NCI-H2227 (cell line): ENCODE data around the gene MAP4K5.

Experiments used
- DNase-seq: peaks from one replicate; lab custom pipeline; 2025; ENCODE audit not compliant: unreplicated experiment; lab: John Stamatoyannopoulos, UW

The MAP4K5 gene

DNA sequence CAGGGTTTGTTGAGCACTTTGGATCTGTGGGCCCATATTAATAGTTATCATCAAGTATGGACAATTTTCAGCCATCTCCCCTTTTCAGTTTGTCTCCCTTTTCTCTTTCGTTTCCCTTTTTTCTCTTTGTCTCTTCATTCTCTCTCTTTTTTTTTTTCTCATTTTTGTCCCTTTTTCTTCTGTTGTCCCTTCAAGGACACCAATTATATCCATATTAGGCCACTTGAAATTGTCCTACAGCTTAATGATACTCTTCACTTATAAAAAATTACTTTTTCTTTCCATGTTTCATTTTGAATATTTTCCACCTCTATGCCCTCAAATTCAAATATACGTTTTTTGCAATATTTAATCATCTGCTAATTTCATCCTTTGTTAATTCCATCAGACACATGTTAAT, 53.3 kb downstream of the MAP4K5 start:
- no peak for DNase-seq

DNA sequence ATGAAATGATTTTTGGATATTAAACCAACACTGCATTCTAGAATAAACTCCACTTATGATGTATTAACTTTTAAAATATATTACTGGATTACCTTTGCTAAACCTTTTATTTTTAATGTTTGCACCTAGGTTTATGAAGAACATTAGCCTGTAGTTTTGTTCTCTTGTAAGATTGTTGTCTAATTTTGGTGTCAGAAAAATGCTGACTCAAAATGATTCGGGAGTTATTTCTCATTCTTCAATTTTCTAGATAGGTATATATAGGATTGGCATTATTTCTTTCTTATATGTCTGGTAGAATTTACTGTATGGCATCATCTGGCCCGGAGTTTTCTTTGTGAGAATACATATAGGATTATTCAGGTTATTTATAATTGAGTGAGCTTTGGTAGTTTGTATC, 54.6 kb downstream of the MAP4K5 start:
- DNase-seq: no peak

DNA sequence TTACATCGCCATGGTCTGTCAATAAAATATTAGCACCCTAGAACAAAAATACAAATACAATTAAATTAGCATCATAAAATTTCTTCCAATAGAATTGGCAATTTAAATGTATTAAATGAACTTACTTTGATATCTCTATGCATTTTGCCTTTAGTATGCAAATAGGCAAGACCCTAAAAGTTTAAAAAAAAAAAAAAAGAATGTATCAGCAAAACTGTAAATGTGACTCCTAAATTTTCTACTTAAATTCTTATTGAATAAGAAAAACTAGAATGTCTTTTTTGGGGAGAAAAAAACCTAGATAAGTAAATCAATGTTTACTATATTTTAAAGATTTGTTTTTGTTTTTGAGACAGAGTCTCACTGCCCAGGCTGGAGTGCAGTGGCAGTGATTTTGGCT, 56.2 kb downstream of the MAP4K5 start:
- no peak for DNase-seq

GRCh38 chr14:50475460-50475859, 56.9 kb downstream of the MAP4K5 start:
- DNase-seq: no peak

- DNase-seq: no peak
Measured at GRCh38 chr14:50471838-50472465, 60.4 kb downstream of the MAP4K5 start.

GRCh38 chr14:50469982-50470381, 62.4 kb downstream of the MAP4K5 start:
- no peak for DNase-seq

- no peak for DNase-seq
Measured at GRCh38 chr14:50462111-50462510, 70.3 kb downstream of the MAP4K5 start.

- DNase-seq: no peak
Measured at GRCh38 chr14:50453869-50454268, 78.5 kb downstream of the MAP4K5 start.

- DNase-seq: no peak
Measured at GRCh38 chr14:50452979-50453705, 79.2 kb downstream of the MAP4K5 start.

- no peak for DNase-seq
Measured at GRCh38 chr14:50452296-50452695, 80.1 kb downstream of the MAP4K5 start.

DNA sequence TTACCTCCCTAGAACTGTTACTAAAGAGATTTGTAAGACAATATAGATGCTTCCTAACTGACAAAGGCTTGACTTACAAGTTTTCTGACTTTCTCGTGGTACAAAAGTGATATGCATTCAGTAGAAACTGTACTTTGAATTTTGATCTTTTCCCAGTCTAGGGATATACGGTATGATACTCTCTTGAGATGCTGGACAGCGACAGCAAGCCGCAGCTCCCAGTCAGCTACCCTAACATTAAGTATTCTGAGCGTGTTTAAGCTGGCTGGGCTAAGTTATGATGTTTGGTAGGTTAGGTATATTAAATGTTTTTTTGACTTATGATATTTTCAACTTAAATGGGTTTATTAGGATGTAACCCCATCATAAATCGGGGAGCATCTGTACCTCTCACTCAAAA, 80.5 kb downstream of the MAP4K5 start:
- DNase-seq: no peak

DNA sequence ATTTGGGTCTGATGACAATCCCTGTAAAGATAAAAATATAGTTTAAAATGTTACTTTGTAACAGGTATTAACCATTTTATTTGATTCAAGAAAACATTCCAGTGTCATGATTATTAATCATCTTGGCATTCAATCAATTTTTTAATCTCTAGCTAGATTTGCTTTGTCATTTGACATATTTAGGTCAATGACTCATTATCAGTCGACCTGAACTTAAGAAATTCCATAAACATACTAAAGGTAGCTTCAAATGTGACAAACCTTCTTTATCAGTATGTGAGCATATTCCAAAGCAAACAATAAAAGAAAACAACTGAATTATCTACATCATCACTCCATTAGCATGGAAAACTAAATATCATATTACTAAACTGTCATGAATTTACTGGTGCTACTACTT, 84.9 kb downstream of the MAP4K5 start:
- no peak for DNase-seq

DNA sequence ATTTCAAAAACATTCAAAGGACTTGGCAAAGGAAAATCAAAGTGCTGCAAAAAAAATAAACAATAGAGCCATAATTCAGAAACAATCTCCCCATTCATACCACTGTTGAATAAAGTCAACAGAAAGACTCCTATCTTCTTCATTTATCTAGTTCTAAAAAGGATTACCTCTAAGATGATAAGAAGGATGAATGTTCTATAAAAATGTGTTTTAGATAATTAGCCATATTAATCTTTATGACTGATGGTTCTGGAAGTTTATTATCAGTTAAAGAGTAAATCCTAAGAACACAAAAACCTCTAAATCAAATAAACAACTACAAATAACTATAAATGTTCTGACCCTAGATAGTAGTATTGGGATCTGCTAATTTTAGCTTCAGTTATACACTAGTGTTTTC, 97.8 kb downstream of the MAP4K5 start:
- no peak for DNase-seq

DNA sequence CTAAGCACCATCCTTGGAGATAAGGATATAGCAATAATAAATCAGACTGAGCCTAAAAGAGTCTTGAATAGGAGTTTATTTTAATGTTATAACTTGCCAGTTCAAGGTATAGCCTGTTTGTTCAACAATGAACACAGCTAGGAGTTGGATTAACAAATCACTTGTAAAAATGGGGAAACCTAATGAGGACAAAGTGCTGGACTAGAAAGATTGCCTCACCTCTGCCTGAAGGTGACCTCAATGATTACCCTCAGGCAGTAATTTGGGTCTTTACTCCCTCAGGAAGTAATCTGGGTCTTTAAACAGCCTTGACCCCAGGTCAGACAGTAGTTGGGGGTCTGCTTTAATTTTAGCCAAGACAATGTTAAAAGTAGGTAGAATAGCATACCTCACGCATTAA, 100.2 kb downstream of the MAP4K5 start:
- no peak for DNase-seq

DNA sequence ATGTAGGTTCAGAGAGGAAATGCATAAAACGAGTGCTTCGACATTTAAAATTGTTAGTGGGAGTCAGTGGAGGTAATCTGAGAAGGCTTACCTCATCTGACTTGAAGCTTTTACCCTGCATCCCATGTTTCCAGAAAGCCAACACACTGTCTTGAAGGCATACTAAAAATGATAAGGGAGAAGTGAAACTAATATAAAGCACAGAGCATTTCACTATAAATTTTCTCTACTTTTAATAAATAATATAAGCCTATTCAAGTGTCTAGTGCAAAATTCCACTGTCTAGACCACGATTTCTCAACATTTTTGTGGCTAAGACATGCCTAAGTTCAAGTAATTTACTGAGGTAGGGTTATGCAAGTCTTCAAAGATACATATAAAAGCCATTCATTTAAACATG, 106.6 kb downstream of the MAP4K5 start:
- DNase-seq: no peak

DNA sequence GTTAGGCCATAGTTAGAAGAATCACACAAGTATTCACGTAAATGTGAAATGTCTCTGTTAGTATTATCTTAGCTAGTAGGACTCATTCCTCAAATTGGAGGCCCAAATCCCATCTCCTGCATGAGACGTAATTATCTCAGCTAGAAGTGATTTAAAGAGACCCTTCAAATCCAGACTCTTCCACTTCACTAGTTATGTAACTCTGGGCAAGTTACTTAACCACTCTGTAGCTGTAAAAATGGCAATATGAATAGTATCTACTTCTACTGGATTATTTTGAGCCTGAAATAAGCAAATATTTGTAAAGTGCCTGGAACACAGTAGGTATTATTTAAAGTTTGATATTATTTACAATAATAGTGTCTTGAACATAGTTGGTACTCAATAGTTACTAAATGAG, 107.3 kb downstream of the MAP4K5 start:
- no peak for DNase-seq

- no peak for DNase-seq
Measured at GRCh38 chr14:50423529-50423928, 108.8 kb downstream of the MAP4K5 start.

- DNase-seq: no peak
Measured at GRCh38 chr14:50421499-50421898, 110.9 kb downstream of the MAP4K5 start.

DNA sequence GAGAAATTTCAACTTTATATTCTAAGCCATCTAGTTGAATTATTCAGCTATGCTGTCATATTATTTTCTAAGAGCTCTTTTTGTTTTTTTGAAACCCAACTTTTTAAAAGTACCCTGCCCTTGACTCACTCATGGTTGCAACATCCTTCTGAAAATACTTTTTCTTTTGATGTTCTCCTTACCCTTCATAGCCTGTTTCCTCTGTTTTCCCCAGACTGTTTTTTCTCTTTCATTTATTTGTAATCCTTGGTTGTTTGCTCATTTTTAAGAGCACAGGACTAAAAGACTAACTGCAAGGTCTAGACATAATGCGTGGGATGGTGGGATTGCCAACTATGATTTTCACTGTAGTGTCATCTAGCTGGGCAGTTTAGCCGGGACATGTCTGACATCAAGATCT, 114.5 kb downstream of the MAP4K5 start:
- no peak for DNase-seq

GRCh38 chr14:50410921-50411320, 121.4 kb downstream of the MAP4K5 start:
- no peak for DNase-seq

GRCh38 chr14:50410071-50410470, 122.3 kb downstream of the MAP4K5 start:
- no peak for DNase-seq

DNA sequence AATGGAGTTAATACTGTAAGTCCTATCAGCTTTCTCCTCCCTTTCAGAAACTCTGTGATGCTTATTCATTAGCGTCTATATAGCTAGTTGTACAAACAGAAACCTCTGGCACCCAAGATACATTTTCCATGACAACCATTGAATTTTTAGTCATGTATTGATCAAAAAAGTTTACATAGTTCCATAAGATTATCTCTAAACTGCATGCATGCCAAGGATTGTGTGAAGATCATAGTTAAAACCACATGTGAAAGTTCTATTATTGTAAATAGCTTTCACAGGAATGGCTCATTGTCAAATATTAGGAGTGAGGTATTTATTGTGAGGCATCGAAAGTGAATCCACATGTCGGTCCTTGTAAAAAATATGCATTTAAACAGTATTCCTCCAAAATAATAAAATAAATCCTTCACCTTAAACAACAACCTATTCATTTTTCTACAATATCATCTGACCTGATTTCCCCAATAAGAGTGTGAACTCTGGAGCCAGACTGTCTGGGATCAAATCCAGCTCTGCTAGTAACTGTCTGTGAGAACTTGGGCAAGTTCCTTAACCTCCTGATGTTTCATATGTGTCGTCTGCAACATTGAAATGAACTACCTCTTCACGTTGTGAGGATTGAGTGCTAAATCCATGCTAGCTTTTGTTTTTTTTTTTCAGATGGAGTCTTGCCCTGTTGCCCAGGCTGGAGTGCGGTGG, 125.1 kb downstream of the MAP4K5 start:
- DNase-seq: no peak
